Astrocyte of the spinal cord (primary cell): ENCODE data around the gene THEMIS.

ENCODE experiments used
- DNase-seq: peaks from one replicate; pipeline ENCODE4 v3.0.0; 2011; ENCODE audit warnings: low read depth, low spot score
- H3K4me3 ChIP-seq: 2 replicates; pipeline ENCODE4 v1.5.1; 2011; ENCODE audit warnings: low read depth, mild to moderate bottlenecking, low read length, moderate library complexity
- CTCF ChIP-seq: IDR thresholded peaks from 2 replicates; pipeline ENCODE4 v1.5.1; 2012; ENCODE audit warnings: low read depth, mild to moderate bottlenecking, low read length, inconsistent platforms
- in situ Hi-C: cut with HindIII; loops from 2 replicates; pipeline ENCODE4 v1.10.0; 2017; ENCODE audit warnings: low sequenced_read_pairs

The THEMIS gene

DNA sequence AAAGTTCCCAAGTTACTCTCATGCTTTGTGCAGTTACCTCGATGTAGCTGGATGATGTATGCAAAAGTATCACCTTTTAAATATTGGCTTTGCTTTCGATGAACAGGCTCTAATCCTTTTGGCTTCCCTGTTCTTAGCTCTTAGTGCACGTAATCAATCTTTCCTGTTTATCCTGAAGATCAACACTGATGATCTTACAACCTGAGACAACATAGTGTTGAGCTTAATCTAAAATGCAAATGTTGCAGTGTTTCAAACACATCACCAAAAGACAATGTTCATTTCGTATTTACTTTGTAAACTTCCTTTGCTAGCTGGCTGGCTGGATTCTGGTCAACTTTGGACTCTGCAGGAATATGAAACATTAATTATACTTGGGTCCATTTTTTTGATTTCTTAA is 132.1 kb downstream of the THEMIS start:
- in situ Hi-C loops, result no loop called here
- no peak overlapping the region for H3K4me3 ChIP-seq
- DNase-seq, result no peak
- no peak for TF ChIP-seq CTCF

DNA sequence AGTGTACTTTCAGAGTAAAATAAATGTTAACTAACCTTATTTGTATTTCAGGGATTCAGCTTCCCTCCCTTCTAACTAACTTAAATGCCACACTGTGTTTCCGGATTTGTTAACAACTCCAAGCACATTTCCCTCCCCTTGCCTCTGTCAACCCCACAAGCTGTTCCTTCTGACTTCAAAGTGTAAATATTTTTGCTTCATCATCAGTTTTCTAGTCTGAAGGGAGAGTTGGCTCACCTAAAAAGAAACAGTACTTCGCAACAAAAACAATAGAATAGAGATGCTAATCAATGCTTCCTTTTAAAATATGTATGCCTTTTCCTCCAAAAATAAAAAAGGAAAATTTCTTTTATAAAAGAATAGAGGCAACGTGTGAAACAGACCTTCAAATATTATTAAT is 132.6 kb downstream of the THEMIS start:
- no peak for TF ChIP-seq CTCF
- no peak for DNase-seq
- in situ Hi-C loops, result no loop called here
- H3K4me3 ChIP-seq, result no peak overlapping the region

DNA sequence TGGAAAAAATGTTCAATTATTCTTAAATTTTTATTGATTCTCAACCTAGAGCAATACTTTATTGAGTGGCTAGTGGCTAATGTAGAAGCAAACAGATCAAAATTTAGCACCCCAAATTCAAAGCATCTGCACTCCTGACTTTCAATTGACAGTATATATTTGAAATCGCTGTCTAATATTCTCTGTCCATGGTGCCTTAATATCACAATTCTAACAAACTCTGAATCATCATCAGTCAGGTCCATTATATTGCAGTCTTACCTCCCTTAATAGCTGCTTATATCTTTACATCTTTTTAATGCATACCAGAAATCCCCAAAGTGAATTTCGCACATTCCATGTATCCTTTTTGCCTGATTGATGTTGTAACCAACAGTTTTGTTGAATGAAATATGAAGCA is 134.9 kb downstream of the THEMIS start:
- H3K4me3 ChIP-seq, result no peak overlapping the region
- TF ChIP-seq CTCF, result no peak
- in situ Hi-C loops, result no loop called here
- DNase-seq, result no peak

- no peak for TF ChIP-seq CTCF
- no peak overlapping the region for H3K4me3 ChIP-seq
- no peak for DNase-seq
- in situ Hi-C loops, result no loop called here
Observed at GRCh38 chr6:127762284-127762683, 138.6 kb downstream of the THEMIS start.

DNA sequence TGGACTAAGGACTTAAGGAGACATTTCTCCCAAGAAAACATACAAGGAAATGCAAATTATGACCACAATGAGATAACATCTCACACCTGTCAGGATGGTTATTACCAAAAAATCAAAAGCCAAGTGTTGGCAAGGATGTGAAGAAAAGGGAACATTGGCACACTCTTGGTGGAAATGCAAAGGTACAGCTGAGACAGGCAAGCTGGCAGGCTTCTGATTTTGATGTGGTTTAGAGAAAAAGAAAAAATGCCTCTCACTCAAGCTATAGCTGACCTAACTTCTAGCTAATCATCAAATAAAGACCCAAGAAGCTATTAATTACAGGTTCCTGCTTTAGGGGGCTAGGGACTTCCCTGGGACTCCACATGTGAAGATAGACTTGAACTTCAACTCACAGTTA is 139.8 kb downstream of the THEMIS start:
- H3K4me3 ChIP-seq, result no peak overlapping the region
- TF ChIP-seq CTCF, result no peak
- in situ Hi-C loops, result no loop called here
- DNase-seq, result no peak

DNA sequence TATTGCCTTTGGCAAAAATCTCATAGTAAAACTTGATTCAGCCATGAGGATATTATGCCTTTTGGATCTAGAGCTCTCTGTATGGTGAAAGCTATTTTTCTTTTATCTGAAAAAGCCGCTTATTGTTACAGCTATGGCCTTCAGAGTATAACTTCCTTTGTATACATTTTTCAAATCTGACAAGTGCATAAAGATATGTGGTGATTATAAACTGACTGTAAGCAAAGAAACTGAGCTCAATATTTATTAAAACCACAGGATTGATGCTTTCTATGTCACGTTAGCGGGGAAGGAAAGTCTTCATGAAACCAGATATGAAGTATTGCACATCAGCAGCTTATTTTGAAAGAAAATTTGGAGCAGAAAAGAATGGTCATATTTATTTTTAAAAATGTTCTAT is 151.8 kb downstream of the THEMIS start:
- TF ChIP-seq CTCF, result no peak
- H3K4me3 ChIP-seq, result no peak overlapping the region
- no peak for DNase-seq
- in situ Hi-C loops, result no loop called here

DNA sequence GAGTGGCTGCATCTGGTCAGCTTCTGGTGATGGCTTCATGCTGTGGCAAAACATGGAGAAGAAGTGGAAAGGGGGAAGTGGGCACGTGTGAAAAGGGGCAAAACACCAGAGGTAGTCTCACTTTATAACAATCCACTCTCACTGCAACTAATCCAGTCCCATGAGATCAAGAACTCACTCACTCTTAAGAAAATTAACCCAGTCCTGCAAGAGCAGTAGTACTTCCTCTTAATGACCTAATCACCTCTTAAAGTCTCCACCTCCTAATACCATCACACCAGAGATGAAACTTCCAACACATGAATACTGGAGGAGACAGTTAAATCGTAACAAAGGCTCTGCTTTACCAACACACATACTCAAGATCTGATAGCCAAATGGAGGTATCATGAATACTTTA is 152.6 kb downstream of the THEMIS start:
- in situ Hi-C loops, result no loop called here
- no peak overlapping the region for H3K4me3 ChIP-seq
- DNase-seq, result no peak
- no peak for TF ChIP-seq CTCF
